Mesothelial cell of epicardium (in vitro differentiated cells): ENCODE results near the gene FNBP1. TPM values are rescaled to one million over a fixed set of nuclear protein-coding genes. Genes with fewer than 3 reads are reported as not detected.
"Not testable (repeated sequence)": the region's sequence is repeated elsewhere in the genome, so short reads cannot be mapped to it uniquely, and the experiment has no call there.

Experiments used
- DNase-seq, 2 experiments: peaks; one replicate each; pipeline ENCODE4 v3.0.0; 2021; ENCODE audit warnings: low spot score in 2 of 2; ENCODE audit not compliant: unreplicated experiment in 2 of 2
- H3K27ac Mint-ChIP-seq: 2 replicates; pipeline ENCODE4 v1.8.0; 2021; ENCODE audit warnings: mixed read lengths
- H3K27me3 Mint-ChIP-seq: 2 replicates; pipeline ENCODE4 v1.8.0; 2021; ENCODE audit warnings: low read depth, mixed read lengths
- H3K36me3 Mint-ChIP-seq: 2 replicates; pipeline ENCODE4 v1.8.0; 2021; ENCODE audit warnings: mixed read lengths
- H3K4me1 Mint-ChIP-seq: 2 replicates; pipeline ENCODE4 v1.8.0; 2021; ENCODE audit warnings: mixed read lengths
- H3K4me3 Mint-ChIP-seq: 2 replicates; pipeline ENCODE4 v1.8.0; 2021; ENCODE audit warnings: mild to moderate bottlenecking, moderate library complexity, mixed read lengths
- H3K9me3 Mint-ChIP-seq: 2 replicates; pipeline ENCODE4 v1.8.0; 2021; ENCODE audit warnings: mixed read lengths
- CTCF ChIP-seq: fragments of 200-600 bp; sonication (generic); IDR thresholded peaks from one replicate; pipeline ENCODE4 v1.5.0; 2021; ENCODE audit warnings: antibody characterized with exemption; ENCODE audit not compliant: unreplicated experiment
- total RNA-seq: library from RNA; stranded (reverse); gene quantifications from 3 replicates; pipeline ENCODE4 v1.2.1, GENCODE V29; 2021

The FNBP1 gene
- total RNA-seq, 1 donor from 2014 or later = 52.4 TPM

GRCh38 chr9:130023994-130024596 lies 18.9 kb downstream of the FNBP1 start:
- H3K9me3 Mint-ChIP-seq = peaks cover 8% of the 10 kb centered on the region
- H3K27ac Mint-ChIP-seq = no peak overlapping the region
- no peak for DNase-seq
- peaks cover 2% of the 10 kb centered on the region for H3K36me3 Mint-ChIP-seq
- H3K4me3 Mint-ChIP-seq = no peak overlapping the region
- TF ChIP-seq CTCF = no peak
- peaks cover 4% of the 10 kb centered on the region for H3K4me1 Mint-ChIP-seq
- H3K27me3 Mint-ChIP-seq = no peaks in the 10 kb centered on the region

- Mint-ChIP-seq H3K36me3 (peaks cover 2% of the 10 kb centered on the region), H3K27ac (no peak overlapping the region), H3K9me3 (peaks cover 8% of the 10 kb centered on the region), H3K4me3 (no peak overlapping the region), H3K4me1 (peaks cover 4% of the 10 kb centered on the region), H3K27me3 (no peaks in the 10 kb centered on the region)
- TF ChIP-seq CTCF = no peak
- no peak for DNase-seq
Observed at GRCh38 chr9:130023144-130023787, 19.7 kb downstream of the FNBP1 start.

- H3K9me3 Mint-ChIP-seq = peaks cover 3% of the 10 kb centered on the region
- peaks cover 4% of the 10 kb centered on the region for H3K4me1 Mint-ChIP-seq
- no peak for TF ChIP-seq CTCF
- H3K27me3 Mint-ChIP-seq = no peaks in the 10 kb centered on the region
- no peak overlapping the region for H3K4me3 Mint-ChIP-seq
- H3K36me3 Mint-ChIP-seq = peaks cover 2% of the 10 kb centered on the region
- no peak overlapping the region for H3K27ac Mint-ChIP-seq
- DNase-seq = no peak
Observed at GRCh38 chr9:130022566-130023143, 20.3 kb downstream of the FNBP1 start.

GRCh38 chr9:130021842-130022241 lies 21.1 kb downstream of the FNBP1 start:
- DNase-seq, H3K27ac Mint-ChIP-seq, H3K9me3 Mint-ChIP-seq, H3K27me3 Mint-ChIP-seq, H3K4me3 Mint-ChIP-seq, H3K36me3 Mint-ChIP-seq, H3K4me1 Mint-ChIP-seq: not testable (repeated sequence)

- H3K4me3 Mint-ChIP-seq = no peak overlapping the region
- peaks cover 4% of the 10 kb centered on the region for H3K4me1 Mint-ChIP-seq
- peaks cover 7% of the 10 kb centered on the region for H3K9me3 Mint-ChIP-seq
- no peak for DNase-seq
- peaks cover 8% of the 10 kb centered on the region for H3K36me3 Mint-ChIP-seq
- no peak overlapping the region for H3K27ac Mint-ChIP-seq
- no peaks in the 10 kb centered on the region for H3K27me3 Mint-ChIP-seq
- TF ChIP-seq CTCF = no peak
Observed at GRCh38 chr9:130021123-130021522, 21.9 kb downstream of the FNBP1 start.

GRCh38 chr9:130020618-130021017 lies 22.4 kb downstream of the FNBP1 start:
- Mint-ChIP-seq H3K27me3 (no peaks in the 10 kb centered on the region), H3K4me1 (peaks cover 4% of the 10 kb centered on the region), H3K36me3 (peaks cover 9% of the 10 kb centered on the region), H3K9me3 (peaks cover 7% of the 10 kb centered on the region), H3K4me3 (no peak overlapping the region), H3K27ac (no peak overlapping the region)
- TF ChIP-seq CTCF = no peak
- DNase-seq = no peak
